Measurements from ENCODE around the gene BAIAP3. TPM values are rescaled to one million over a fixed set of nuclear protein-coding genes. Genes with fewer than 3 reads are reported as not detected.

BAIAP3 gene
- total RNA-seq, 1 experiment from 2014 or later: 6.8 TPM

- Histone ChIP-seq H3K14ac (ENCODE audit: insufficient read depth, low read length) (no peak overlapping the region; the same call in 1 of the 2 replicates), H2BK5ac (ENCODE audit: insufficient read length, low read length) (no peak overlapping the region), H3K79me2 (ENCODE audit: insufficient read depth, low read length) (no peaks in the 10 kb centered on the region), H3K9me3 (ENCODE audit: control insufficient read depth, low read depth, low read length) (no peaks in the 10 kb centered on the region), H3K23me2 (ENCODE audit: insufficient read length, low read depth, low read length, poor library complexity, severe bottlenecking) (no peaks in the 10 kb centered on the region), H4K5ac (ENCODE audit: insufficient read length, low read depth, low read length) (no peak overlapping the region), H2AFZ (ENCODE audit: low read length) (no peak overlapping the region), H3K79me1 (ENCODE audit: insufficient read depth, low read depth, low read length, poor library complexity, severe bottlenecking) (no peaks in the 10 kb centered on the region), H3K4ac (ENCODE audit: low read depth, low read length) (no peak overlapping the region), H3K4me1 (ENCODE audit: insufficient read depth, low read length) (no peaks in the 10 kb centered on the region), H3K27me3 (ENCODE audit: insufficient read depth, low read length) (no peaks in the 10 kb centered on the region), H2BK120ac (ENCODE audit: low read depth, low read length, poor library complexity, severe bottlenecking) (no peak overlapping the region), H4K91ac (ENCODE audit: insufficient read length, low read depth, low read length) (no peak overlapping the region), H3K56ac (ENCODE audit: insufficient read length, low read depth, low read length) (no peak overlapping the region), H3K4me2 (ENCODE audit: insufficient read depth, insufficient read length, low read length) (no peak overlapping the region), H2BK12ac (ENCODE audit: insufficient read length, low read depth, low read length) (no peak overlapping the region), H2BK15ac (ENCODE audit: low read depth, low read length) (no peak overlapping the region), H3K18ac (ENCODE audit: insufficient read length, low read depth, low read length) (no peak overlapping the region), H4K20me1 (ENCODE audit: control insufficient read depth, insufficient read depth, insufficient read length) (no peaks in the 10 kb centered on the region), H3K23ac (ENCODE audit: insufficient read length, low read depth, low read length) (no peak overlapping the region), H3T11ph (ENCODE audit: low read length) (no peak overlapping the region), H3K27ac (ENCODE audit: insufficient read length, low read depth, low read length) (no peak overlapping the region), H2BK20ac (ENCODE audit: low read depth, low read length, poor library complexity, severe bottlenecking) (no peak overlapping the region), H2AK5ac (ENCODE audit: insufficient read length, low read length) (no peak overlapping the region), H4K8ac (replicated peaks; ENCODE audit: insufficient read length, low read depth, low read length) (no peak overlapping the region), H3K9ac (ENCODE audit: extremely low read depth, insufficient read length, low read length) (no peak overlapping the region)
- H3K27ac Mint-ChIP-seq: peak overlapping the region in 1 of 3 experiments; percentile 83; a peak in 1 of 7 replicates
- no peaks in the 10 kb centered on the region; the same call in 1 of the 2 replicates for H3K27me3 Mint-ChIP-seq (ENCODE audit: low read depth)
- H3K9me3 Mint-ChIP-seq: no peaks in the 10 kb centered on the region
- H3K4me1 Mint-ChIP-seq: peaks cover 0 to 9% of the 10 kb centered on the region in 2 experiments; a peak in 2 of 4 replicates
- no peak for TF ChIP-seq CTCF (conservative IDR thresholded peaks at IDR 0.05)
- no peak overlapping the region for H3K4me3 Mint-ChIP-seq
- peaks cover 2 to 41% (median 22%) of the 10 kb centered on the region in 3 experiments for H3K36me3 Mint-ChIP-seq (ENCODE audit: insufficient read depth in 1 of 3, low read depth in 3 of 3)
- no CpG with 5 or more reads among the region's 20 CpGs for WGBS (ENCODE audit: extremely low coverage, insufficient read length, low lambda C conversion rate)
- no peak for DNase-seq
Observed at GRCh38 chr16:1325673-1326371, 7.6 kb upstream of the BAIAP3 start.

All from H9 (cell line).